Endodermal cell (in vitro differentiated cells): ENCODE measurements around the gene IL1RAPL2. TPM values are rescaled to one million over a fixed set of nuclear protein-coding genes. Genes with fewer than 3 reads are reported as not detected.
A peak's percentile ranks its signal among the peaks of the same experiment; 100 is the strongest.

Experiments used
- DNase-seq: peaks from one replicate; pipeline ENCODE4 v3.0.0-alpha.2; 2017
- H3K27ac ChIP-seq: 2 replicates; pipeline ENCODE4 v1.5.1; 2013; ENCODE audit warnings: mild to moderate bottlenecking, low read depth, low read length, moderate library complexity
- H3K27me3 ChIP-seq: 2 replicates; pipeline ENCODE4 v1.6.1; 2013; ENCODE audit warnings: mild to moderate bottlenecking, low read length, moderate library complexity; ENCODE audit not compliant: insufficient read depth, control insufficient read depth, poor library complexity, severe bottlenecking
- H3K36me3 ChIP-seq: 2 replicates; pipeline ENCODE4 v1.7.0; 2013; ENCODE audit warnings: mild to moderate bottlenecking, low read length, moderate library complexity; ENCODE audit not compliant: control insufficient read depth, insufficient read depth
- H3K4me1 ChIP-seq: one replicate; pipeline ENCODE4 v1.7.0; 2013; ENCODE audit warnings: low read length; ENCODE audit not compliant: control insufficient read depth, insufficient read depth
- H3K4me3 ChIP-seq: 2 replicates; pipeline ENCODE4 v1.5.1; 2013; ENCODE audit warnings: mild to moderate bottlenecking, low read length, moderate library complexity
- H3K9ac ChIP-seq: 2 replicates; pipeline ENCODE4 v1.6.1; 2013; ENCODE audit warnings: mild to moderate bottlenecking, low read length, moderate library complexity; ENCODE audit not compliant: poor library complexity, severe bottlenecking; ENCODE audit errors: extremely low read depth
- H3K9me3 ChIP-seq: 2 replicates; pipeline ENCODE4 v1.6.1; 2013; ENCODE audit warnings: mild to moderate bottlenecking, low read length, moderate library complexity; ENCODE audit not compliant: control insufficient read depth
- H3K27ac Mint-ChIP-seq: 2 replicates; pipeline ENCODE4 v1.8.0; 2020; ENCODE audit warnings: mixed read lengths
- H3K27me3 Mint-ChIP-seq: 2 replicates; pipeline ENCODE4 v1.8.0; 2021; ENCODE audit warnings: mild to moderate bottlenecking, mixed read lengths; ENCODE audit not compliant: insufficient read depth
- H3K36me3 Mint-ChIP-seq: 2 replicates; pipeline ENCODE4 v1.8.0; 2020; ENCODE audit warnings: low read depth, mixed read lengths
- H3K4me1 Mint-ChIP-seq: 2 replicates; pipeline ENCODE4 v1.8.0; 2020; ENCODE audit warnings: mixed read lengths
- H3K4me3 Mint-ChIP-seq: 2 replicates; pipeline ENCODE4 v1.8.0; 2020; ENCODE audit warnings: mild to moderate bottlenecking, moderate library complexity, mixed read lengths
- H3K9me3 Mint-ChIP-seq: 2 replicates; pipeline ENCODE4 v1.8.0; 2020; ENCODE audit warnings: mild to moderate bottlenecking, mixed read lengths
- CTCF ChIP-seq: fragments of 200-600 bp; sonication (generic); conservative IDR thresholded peaks from 2 replicates; pipeline ENCODE4 v1.5.0; 2021; ENCODE audit warnings: antibody characterized with exemption, mild to moderate bottlenecking
- WGBS, 2 experiments: methylation state at CpG; one replicate each; pipeline versions ENCODE4 v1.1.5 to v1.1.7; 2013; ENCODE audit warnings: missing lambda C conversion rate in 2 of 2, mixed read lengths in 1 of 2; ENCODE audit not compliant: insufficient coverage in 1 of 2, insufficient read length in 1 of 2; 5-methylcytosine and 5-hydroxymethylcytosine counted together
- total RNA-seq, 2 donors: library from RNA; stranded (reverse); fragmentation: NEBNext Ultra II Directional in 1 of 2; extraction: Animal tissue kit (Norgen Biotek cat#: 25700) in 1 of 2; gene quantifications; 2 replicates in 1 of 2; 3 replicates in 1 of 2; pipeline ENCODE4 v1.2.1, GENCODE V29; 2021

Gene IL1RAPL2
- total RNA-seq, 2 donors from 2014 or later, result 0.13 TPM; not detected in 1

GRCh38 chrX:104641176-104641575 is 75.2 kb downstream of the IL1RAPL2 start:
- H3K36me3 Mint-ChIP-seq, result no peaks in the 10 kb centered on the region
- no peaks in the 10 kb centered on the region for H3K27me3 Mint-ChIP-seq
- 87 to 100% methylated on average over 1 to 4 of the region's 4 CpGs for WGBS, 2 experiments
- Histone ChIP-seq H3K9me3 (no peaks in the 10 kb centered on the region), H3K4me3 (no peak overlapping the region), H3K27me3 (no peaks in the 10 kb centered on the region), H3K4me1 (no peaks in the 10 kb centered on the region), H3K27ac (no peak overlapping the region), H3K9ac (no peak overlapping the region), H3K36me3 (no peaks in the 10 kb centered on the region)
- H3K27ac Mint-ChIP-seq, result no peak overlapping the region
- TF ChIP-seq CTCF, result peak; percentile 69
- no peak overlapping the region for H3K4me3 Mint-ChIP-seq
- DNase-seq, result peak; percentile 81
- peaks cover 59% of the 10 kb centered on the region for H3K9me3 Mint-ChIP-seq
- H3K4me1 Mint-ChIP-seq, result no peaks in the 10 kb centered on the region

GRCh38 chrX:104647084-104647483 is 81.1 kb downstream of the IL1RAPL2 start:
- Mint-ChIP-seq H3K9me3 (peaks cover 30% of the 10 kb centered on the region), H3K4me3 (no peak overlapping the region), H3K27me3 (no peaks in the 10 kb centered on the region), H3K27ac (no peak overlapping the region), H3K4me1 (no peaks in the 10 kb centered on the region), H3K36me3 (no peaks in the 10 kb centered on the region)
- no peak overlapping the region for H3K9ac ChIP-seq
- H3K4me1 ChIP-seq, result no peaks in the 10 kb centered on the region
- H3K4me3 ChIP-seq, result no peak overlapping the region
- TF ChIP-seq CTCF, result no peak
- no peaks in the 10 kb centered on the region for H3K27me3 ChIP-seq
- no peaks in the 10 kb centered on the region for H3K36me3 ChIP-seq
- DNase-seq, result no peak
- 84% methylated on average over 5 of the region's 5 CpGs; no CpG with 5 or more reads in 1 of the 2 experiments for WGBS, 2 experiments
- no peak overlapping the region for H3K27ac ChIP-seq
- H3K9me3 ChIP-seq, result no peaks in the 10 kb centered on the region

- Histone ChIP-seq H3K9ac (no peak overlapping the region), H3K27ac (no peak overlapping the region), H3K4me1 (no peaks in the 10 kb centered on the region), H3K9me3 (no peaks in the 10 kb centered on the region), H3K36me3 (no peaks in the 10 kb centered on the region), H3K4me3 (no peak overlapping the region), H3K27me3 (no peaks in the 10 kb centered on the region)
- WGBS, 2 experiments, result 90 to 94% methylated on average over 2 to 3 of the region's 3 CpGs
- H3K36me3 Mint-ChIP-seq, result no peaks in the 10 kb centered on the region
- H3K4me3 Mint-ChIP-seq, result no peak overlapping the region
- no peak for DNase-seq
- no peaks in the 10 kb centered on the region for H3K27me3 Mint-ChIP-seq
- no peak for TF ChIP-seq CTCF
- no peaks in the 10 kb centered on the region for H3K4me1 Mint-ChIP-seq
- H3K27ac Mint-ChIP-seq, result no peak overlapping the region
- peaks cover 37% of the 10 kb centered on the region for H3K9me3 Mint-ChIP-seq
Measured at GRCh38 chrX:104659005-104659744, 93.2 kb downstream of the IL1RAPL2 start.
